WTC11 (cell line): Measurements from ENCODE around the gene KCNMA1. TPM values are rescaled to one million over a fixed set of nuclear protein-coding genes. Genes with fewer than 3 reads are reported as not detected.

Experiments used
- ATAC-seq: fragments of 200-7000 bp; cut with Tn5 transposase; 2 replicates; pipeline ENCODE4 v1.10.0; 2021; ENCODE audit warnings: mild to moderate bottlenecking, moderate library complexity
- CTCF ChIA-PET: fragments of 300-600 bp; sonication (Branson Sonifier 250); formaldehyde crosslinking; loops from one replicate; lab custom pipeline; 2021; ENCODE audit warnings: antibody characterized with exemption; lab: Charles Lee
- POLR2A ChIA-PET: fragments of 350-600 bp; sonication (Branson Sonifier 250); formaldehyde crosslinking; loops from one replicate; lab custom pipeline; 2021; ENCODE audit warnings: antibody characterized with exemption; lab: Charles Lee
- DNase-seq: peaks from one replicate; pipeline ENCODE4 v3.0.0; 2021; ENCODE audit warnings: low spot score
- H3K27ac Mint-ChIP-seq: 2 replicates; pipeline ENCODE4 v1.8.0; 2021; ENCODE audit warnings: mixed read lengths
- H3K27me3 Mint-ChIP-seq: 2 replicates; pipeline ENCODE4 v1.8.0; 2021; ENCODE audit warnings: low read depth, mild to moderate bottlenecking, moderate library complexity, mixed read lengths
- H3K36me3 Mint-ChIP-seq: 2 replicates; pipeline ENCODE4 v1.8.0; 2021; ENCODE audit warnings: mixed read lengths
- H3K4me1 Mint-ChIP-seq: 2 replicates; pipeline ENCODE4 v1.8.0; 2022; ENCODE audit warnings: mixed read lengths
- H3K4me3 Mint-ChIP-seq: 2 replicates; pipeline ENCODE4 v1.8.0; 2021; ENCODE audit warnings: mild to moderate bottlenecking, moderate library complexity, mixed read lengths
- H3K9me3 Mint-ChIP-seq: 2 replicates; pipeline ENCODE4 v1.8.0; 2021; ENCODE audit warnings: mixed read lengths
- ARID4B ChIP-seq: sonication (generic); formaldehyde crosslinking; IDR thresholded peaks from 2 replicates; pipeline ENCODE4 v1.8.0; 2023; ENCODE audit warnings: missing genetic modification reagents, mild to moderate bottlenecking, borderline replicate concordance
- CTCF ChIP-seq: fragments of 200-600 bp; IDR thresholded peaks from 2 replicates; pipeline ENCODE4 v1.8.0; 2022; ENCODE audit warnings: antibody characterized with exemption
- ELF4 ChIP-seq: sonication (generic); formaldehyde crosslinking; IDR thresholded peaks from 2 replicates; pipeline ENCODE4 v1.8.1; 2022; ENCODE audit warnings: low read depth, mild to moderate bottlenecking, moderate library complexity, missing genetic modification reagents
- FOXK1 ChIP-seq: sonication (generic); formaldehyde crosslinking; IDR thresholded peaks from 2 replicates; pipeline ENCODE4 v1.8.0; 2022; ENCODE audit warnings: mild to moderate bottlenecking, moderate library complexity, missing genetic modification reagents
- FOXP4 ChIP-seq: sonication (generic); formaldehyde crosslinking; IDR thresholded peaks from 2 replicates; pipeline ENCODE4 v1.8.0; 2022; ENCODE audit warnings: mild to moderate bottlenecking, missing genetic modification reagents
- JAZF1 ChIP-seq: fragments of 250-450 bp; sonication (Bioruptor Pico); IDR thresholded peaks from 2 replicates; pipeline ENCODE4 v1.9.0; 2021; ENCODE audit warnings: moderate library complexity, mild to moderate bottlenecking, inconsistent platforms
- OVOL2 ChIP-seq: fragments of 250-450 bp; sonication (Bioruptor Pico); IDR thresholded peaks from 2 replicates; pipeline ENCODE4 v1.9.0; 2021; ENCODE audit warnings: mild to moderate bottlenecking, borderline replicate concordance
- STAT6 ChIP-seq: sonication (generic); formaldehyde crosslinking; conservative IDR thresholded peaks from 2 replicates; pipeline ENCODE4 v1.8.1; 2023; ENCODE audit warnings: mild to moderate bottlenecking, low read depth, missing genetic modification reagents, moderate library complexity
- USF1 ChIP-seq: sonication (generic); formaldehyde crosslinking; IDR thresholded peaks from 2 replicates; pipeline ENCODE4 v1.8.0; 2022; ENCODE audit warnings: mild to moderate bottlenecking, missing genetic modification reagents
- ZNF121 ChIP-seq: sonication (generic); formaldehyde crosslinking; IDR thresholded peaks from 2 replicates; pipeline ENCODE4 v1.8.0; 2023; ENCODE audit warnings: missing genetic modification reagents
- ZNF416 ChIP-seq: fragments of 250-450 bp; sonication (Bioruptor Pico); IDR thresholded peaks from 2 replicates; pipeline ENCODE4 v1.9.0; 2021; ENCODE audit warnings: mild to moderate bottlenecking, inconsistent platforms
- ZNF425 ChIP-seq: fragments of 250-450 bp; sonication (Bioruptor Pico); conservative IDR thresholded peaks from 2 replicates; pipeline ENCODE4 v1.9.0; 2021; ENCODE audit warnings: mild to moderate bottlenecking
- ZNF532 ChIP-seq: fragments of 250-450 bp; sonication (Bioruptor Pico); IDR thresholded peaks from 2 replicates; pipeline ENCODE4 v1.9.0; 2021; ENCODE audit warnings: mild to moderate bottlenecking, borderline replicate concordance
- ZNF671 ChIP-seq: fragments of 250-450 bp; sonication (Bioruptor Pico); IDR thresholded peaks from 2 replicates; pipeline ENCODE4 v1.8.0; 2021; ENCODE audit warnings: mild to moderate bottlenecking
- total RNA-seq: library from RNA; stranded (reverse); gene quantifications from 3 replicates; pipeline ENCODE4 v1.2.3, GENCODE V29; 2021

The KCNMA1 gene
- total RNA-seq, 1 experiment from 2014 or later: 7.3 TPM

- TF ChIP-seq ZNF532 (CRISPR knock-in tag): no peak
- TF ChIP-seq ZNF425: no peak
- no peak for TF ChIP-seq USF1 (CRISPR knock-in tag)
- no peak for TF ChIP-seq ZNF121
- no peak for TF ChIP-seq ZNF416
- no peak for TF ChIP-seq STAT6 (CRISPR knock-in tag)
- TF ChIP-seq FOXP4 (CRISPR knock-in tag): no peak
- no peak for TF ChIP-seq JAZF1 (CRISPR knock-in tag)
- TF ChIP-seq FOXK1 (CRISPR knock-in tag): no peak
- TF ChIP-seq ZNF671 (CRISPR knock-in tag): no peak
Observed at GRCh38 chr10:77641344-77641743, 3.7 kb upstream of the KCNMA1 start (continued).

GRCh38 chr10:77640167-77640566, 2.6 kb upstream of the KCNMA1 start:
- no peak for DNase-seq
- H3K27ac Mint-ChIP-seq: no peak overlapping the region
- ChIA-PET CTCF (interaction anchor here (1.3 to 6.5 kb wide), 3 partner anchors 71 to 474 kb away, joined by 9 to 50 read pairs (median 10); no protein-coding TSS in a partner anchor), POLR2A (no interaction called here)
- peaks cover 12% of the 10 kb centered on the region for H3K9me3 Mint-ChIP-seq
- H3K4me3 Mint-ChIP-seq: no peak overlapping the region
- H3K36me3 Mint-ChIP-seq: peaks cover 5% of the 10 kb centered on the region
- H3K27me3 Mint-ChIP-seq: peaks cover 59% of the 10 kb centered on the region
- no peak for ATAC-seq
- peaks cover 24% of the 10 kb centered on the region for H3K4me1 Mint-ChIP-seq
- TF ChIP-seq ELF4 (no peak), ARID4B (CRISPR knock-in tag) (no peak), CTCF (no peak), OVOL2 (CRISPR knock-in tag) (no peak), STAT6 (CRISPR knock-in tag) (no peak)
